SK-N-MC (cell line): ENCODE data around the gene FUNDC2.

Experiments used
- EZH2 ChIP-seq: fragments of 200-600 bp; sonication (generic); IDR thresholded peaks from one replicate; pipeline ENCODE4 v1.6.1; 2017; ENCODE audit warnings: antibody characterized with exemption
- POLR2AphosphoS5 ChIP-seq: IDR thresholded peaks from 2 replicates; pipeline ENCODE4 v1.6.1; 2012; ENCODE audit warnings: mild to moderate bottlenecking, low read depth, low read length, borderline replicate concordance

GRCh38 chrX:155026727-155027508, at the start of gene FUNDC2:
- TF ChIP-seq EZH2 (no peak), POLR2AphosphoS5 (peak; percentile 48; the same call in 1 of the 2 replicates)
